HG03378 (cell line): Measurements from ENCODE around the gene TLX3.
A peak's percentile ranks its signal among the peaks of the same experiment; 100 is the strongest.
"Not testable (repeated sequence)": the region's sequence is repeated elsewhere in the genome, so short reads cannot be mapped to it uniquely, and the experiment has no call there.

Source experiments
- ATAC-seq: cut with Tn5 transposase; IDR thresholded peaks from one replicate; pipeline ENCODE4 v1.9.1; 2021; ENCODE audit warnings: mild to moderate bottlenecking, moderate library complexity; ENCODE audit not compliant: unreplicated experiment

The TLX3 gene

GRCh38 chr5:171322527-171322926, 13.5 kb downstream of the TLX3 start:
- ATAC-seq, result no peak

GRCh38 chr5:171323007-171323406, 14.0 kb downstream of the TLX3 start:
- no peak for ATAC-seq

GRCh38 chr5:171323806-171324632, 15.0 kb downstream of the TLX3 start:
- no peak for ATAC-seq

- no peak for ATAC-seq
These were observed 21.0 kb downstream of the TLX3 start for GRCh38 chr5:171330021-171330420.

GRCh38 chr5:171335616-171336015, 26.6 kb downstream of the TLX3 start:
- no peak for ATAC-seq

- ATAC-seq, result no peak
These were observed 27.6 kb downstream of the TLX3 start for GRCh38 chr5:171336521-171337209.

- ATAC-seq, result no peak
These were observed 28.1 kb downstream of the TLX3 start for GRCh38 chr5:171337210-171337569.

- no peak for ATAC-seq
These were observed 31.0 kb downstream of the TLX3 start for GRCh38 chr5:171340042-171340441.

GRCh38 chr5:171340491-171340890, 31.4 kb downstream of the TLX3 start:
- no peak for ATAC-seq

GRCh38 chr5:171342362-171343111, 33.5 kb downstream of the TLX3 start:
- ATAC-seq, result peak; percentile 70

GRCh38 chr5:171344936-171345608, 36.0 kb downstream of the TLX3 start:
- ATAC-seq, result no peak

- no peak for ATAC-seq
These were observed 42.6 kb downstream of the TLX3 start for GRCh38 chr5:171351536-171352073.

- ATAC-seq, result peak; percentile 90
These were observed 46.3 kb downstream of the TLX3 start for GRCh38 chr5:171355302-171355724.

- no peak for ATAC-seq
These were observed 48.8 kb downstream of the TLX3 start for GRCh38 chr5:171357843-171358242.

- ATAC-seq, result not testable (repeated sequence)
These were observed 52.1 kb downstream of the TLX3 start for GRCh38 chr5:171361151-171361550.
